RWPE1 (cell line): Measurements from ENCODE around the gene TXN.
A peak's percentile ranks its signal among the peaks of the same experiment; 100 is the strongest.

Experiments used
- CTCF ChIA-PET: fragments of 350-600 bp; sonication (Branson Sonifier 250); formaldehyde crosslinking; extraction: SDS; loops from one replicate; lab custom pipeline; 2021; lab: Yijun Ruan, JAX
- POLR2A ChIA-PET: fragments of 400-600 bp; formaldehyde crosslinking; extraction: SDS; loops from one replicate; lab custom pipeline; 2020; ENCODE audit warnings: antibody characterized with exemption; ENCODE audit not compliant: low non-redundant PET; lab: Yijun Ruan, JAX
- DNase-seq: peaks from one replicate; pipeline ENCODE4 v3.0.0; 2012; ENCODE audit warnings: low spot score
- H3K27ac ChIP-seq: fragments of 450-650 bp; 2 replicates; pipeline ENCODE4 v1.5.1; 2017
- CTCF ChIP-seq: fragments of 450-650 bp; conservative IDR thresholded peaks from 2 replicates; pipeline ENCODE4 v1.5.1; 2017; ENCODE audit warnings: low read depth, mild to moderate bottlenecking

The TXN gene

GRCh38 chr9:110288503-110288902 lies 32.2 kb upstream of the TXN start:
- DNase-seq: no peak
- no peak for TF ChIP-seq CTCF
- ChIA-PET POLR2A (no interaction called here), CTCF (no interaction called here)
- no peak overlapping the region for H3K27ac ChIP-seq

- CTCF ChIA-PET: no interaction called here
- DNase-seq: no peak
- POLR2A ChIA-PET: no interaction called here
- H3K27ac ChIP-seq: peak overlapping the region; percentile 67
- no peak for TF ChIP-seq CTCF
Measured at GRCh38 chr9:110287289-110287680, 31.0 kb upstream of the TXN start.

GRCh38 chr9:110284211-110284844 lies 28.0 kb upstream of the TXN start:
- H3K27ac ChIP-seq: no peak overlapping the region
- DNase-seq: peak; percentile 63
- ChIA-PET CTCF (interaction anchor here (0.9 kb wide), 1 partner anchor 37 kb away, joined by 3 read pairs; no protein-coding TSS in a partner anchor), POLR2A (interaction anchor here (0.5 kb wide), 1 partner anchor 28 kb away, joined by 3 read pairs; the partner anchor contains the start of gene TXN)
- TF ChIP-seq CTCF: no peak

- TF ChIP-seq CTCF: no peak
- ChIA-PET CTCF (interaction anchor here (0.6 to 0.9 kb wide), 2 partner anchors 36 to 177 kb away, joined by 3 read pairs; no protein-coding TSS in a partner anchor), POLR2A (interaction anchor here (0.5 kb wide), 1 partner anchor 27 kb away, joined by 3 read pairs; the partner anchor contains the start of gene TXN)
Measured at GRCh38 chr9:110283751-110284150, 27.4 kb upstream of the TXN start.

GRCh38 chr9:110282739-110283081 lies 26.4 kb upstream of the TXN start:
- no peak for TF ChIP-seq CTCF
- ChIA-PET CTCF (no interaction called here), POLR2A (interaction anchor here (1.0 kb wide), 1 partner anchor 26 kb away, joined by 4 read pairs; no protein-coding TSS in a partner anchor)
- no peak for DNase-seq
- H3K27ac ChIP-seq: peak overlapping the region; percentile 71

More at GRCh38 chr9:110283751-110284150, 27.4 kb upstream of the TXN start:
- H3K27ac ChIP-seq: no peak overlapping the region
- peak; percentile 96 for DNase-seq

- ChIA-PET CTCF (interaction anchor here (1.0 to 1.2 kb wide), 2 partner anchors 10 to 81 kb away, joined by 3 read pairs; no protein-coding TSS in a partner anchor), POLR2A (interaction anchor here (1.0 kb wide), 1 partner anchor 25 kb away, joined by 4 read pairs; no protein-coding TSS in a partner anchor)
- no peak for DNase-seq
- H3K27ac ChIP-seq: no peak overlapping the region
- TF ChIP-seq CTCF: no peak
Measured at GRCh38 chr9:110282018-110282738, 25.9 kb upstream of the TXN start.
